GM12891 (cell line): Measurements from ENCODE around the gene EIF2S3B. TPM values are rescaled to one million over a fixed set of nuclear protein-coding genes. Genes with fewer than 3 reads are reported as not detected.
"Not testable (repeated sequence)": the region's sequence is repeated elsewhere in the genome, so short reads cannot be mapped to it uniquely, and the experiment has no call there.

Experiments
- DNase-seq: peaks from one replicate; pipeline ENCODE4 v3.0.0; 2011; ENCODE audit warnings: low spot score; ENCODE audit not compliant: insufficient read length
- FAIRE-seq: peaks from 2 replicates; lab custom pipeline; 2011; peaks lifted over from hg19 to GRCh38; lab: Jason Lieb, UNC
- PAX5 ChIP-seq: IDR thresholded peaks from 2 replicates; pipeline ENCODE4 v1.6.1; 2011; ENCODE audit warnings: low read length, moderate library complexity, mild to moderate bottlenecking; ENCODE audit not compliant: insufficient read depth, severe bottlenecking
- POLR2A ChIP-seq: IDR thresholded peaks from 2 replicates; pipeline ENCODE4 v1.6.1; 2011; ENCODE audit warnings: low read depth, low read length, control low read depth
- POLR2AphosphoS5 ChIP-seq: IDR thresholded peaks from 2 replicates; pipeline ENCODE4 v1.6.1; 2011; ENCODE audit warnings: low read depth, low read length, control low read depth
- POU2F2 ChIP-seq: IDR thresholded peaks from 2 replicates; pipeline ENCODE4 v1.6.1; 2011; ENCODE audit warnings: low read depth, mild to moderate bottlenecking, control low read depth, low read length, moderate library complexity
- SPI1 ChIP-seq: IDR thresholded peaks from 2 replicates; pipeline ENCODE4 v1.6.1; 2011; ENCODE audit warnings: low read depth, low read length, control low read depth
- TAF1 ChIP-seq: IDR thresholded peaks from 2 replicates; pipeline ENCODE4 v1.6.1; 2011; ENCODE audit warnings: low read depth, low read length, control low read depth
- polyA plus RNA-seq: library from polyadenylated mRNA; unstranded; fragments of >200 nt; gene quantifications from one replicate; pipeline ENCODE4 v1.2.1, GENCODE V29; 2012; ENCODE audit warnings: low read depth, missing spikeins, inconsistent platforms; ENCODE audit not compliant: missing spikeins

The EIF2S3B gene
- polyA plus RNA-seq = 1.1 TPM

GRCh38 chr12:10505620-10506019, at the start of gene EIF2S3B:
TSS of gene EIF2S3B (plus strand) at chr12:10505890. CDS start at chr12:10505903, 13 bp downstream.
- FAIRE-seq = no peak
- DNase-seq = no peak
- TF ChIP-seq POU2F2 = no peak
- TF ChIP-seq POLR2A = no peak
- no peak for TF ChIP-seq SPI1
- no peak for TF ChIP-seq POLR2AphosphoS5
- TF ChIP-seq PAX5 = no peak
- no peak for TF ChIP-seq TAF1

- TF ChIP-seq SPI1 (no peak), TAF1 (no peak), POLR2A (no peak), POU2F2 (no peak), POLR2AphosphoS5 (no peak), PAX5 (no peak)
- DNase-seq (no peak), FAIRE-seq (no peak)
Measured at GRCh38 chr12:10456856-10457255, 48.8 kb upstream of the EIF2S3B start.

GRCh38 chr12:10457760-10458159, 47.9 kb upstream of the EIF2S3B start:
- no peak for FAIRE-seq
- TF ChIP-seq POLR2AphosphoS5 (no peak), TAF1 (no peak), PAX5 (no peak), POU2F2 (no peak), SPI1 (no peak), POLR2A (no peak)
- DNase-seq = no peak

GRCh38 chr12:10466311-10466710, 39.4 kb upstream of the EIF2S3B start:
- no peak for FAIRE-seq
- TF ChIP-seq POU2F2 (no peak), POLR2AphosphoS5 (no peak), SPI1 (no peak), PAX5 (no peak), POLR2A (no peak), TAF1 (no peak)
- DNase-seq = no peak

GRCh38 chr12:10469701-10470100, 36.0 kb upstream of the EIF2S3B start:
- FAIRE-seq (no peak), DNase-seq (no peak)
- TF ChIP-seq POLR2AphosphoS5 (no peak), POLR2A (no peak), SPI1 (no peak), POU2F2 (no peak)

GRCh38 chr12:10472808-10473207, 32.9 kb upstream of the EIF2S3B start:
- not testable (repeated sequence) for DNase-seq, FAIRE-seq

GRCh38 chr12:10481901-10482300, 23.8 kb upstream of the EIF2S3B start:
- FAIRE-seq, DNase-seq: not testable (repeated sequence)

GRCh38 chr12:10487328-10487727, 18.4 kb upstream of the EIF2S3B start:
- not testable (repeated sequence) for DNase-seq, FAIRE-seq

- FAIRE-seq = no peak
- no peak for DNase-seq
- TF ChIP-seq POU2F2 (no peak), PAX5 (no peak)
Measured at GRCh38 chr12:10491766-10492165, 13.9 kb upstream of the EIF2S3B start.

GRCh38 chr12:10497602-10498001, 8.1 kb upstream of the EIF2S3B start:
- FAIRE-seq (no peak), DNase-seq (no peak)
- TF ChIP-seq PAX5 = no peak

GRCh38 chr12:10498042-10498441, 7.6 kb upstream of the EIF2S3B start:
- FAIRE-seq (no peak), DNase-seq (no peak)
- TF ChIP-seq TAF1 = no peak
- TF ChIP-seq PAX5 = no peak
- no peak for TF ChIP-seq SPI1
- TF ChIP-seq POLR2AphosphoS5 = no peak

- DNase-seq = no peak
- no peak for FAIRE-seq
- TF ChIP-seq POLR2A (no peak), SPI1 (no peak), PAX5 (no peak), TAF1 (no peak), POU2F2 (no peak), POLR2AphosphoS5 (no peak)
Measured at GRCh38 chr12:10501030-10501429, 4.7 kb upstream of the EIF2S3B start.
